Measurements from ENCODE around the gene API5.
"Not testable (repeated sequence)": the region's sequence is repeated elsewhere in the genome, so short reads cannot be mapped to it uniquely, and the experiment has no call there.

Gene API5

DNA sequence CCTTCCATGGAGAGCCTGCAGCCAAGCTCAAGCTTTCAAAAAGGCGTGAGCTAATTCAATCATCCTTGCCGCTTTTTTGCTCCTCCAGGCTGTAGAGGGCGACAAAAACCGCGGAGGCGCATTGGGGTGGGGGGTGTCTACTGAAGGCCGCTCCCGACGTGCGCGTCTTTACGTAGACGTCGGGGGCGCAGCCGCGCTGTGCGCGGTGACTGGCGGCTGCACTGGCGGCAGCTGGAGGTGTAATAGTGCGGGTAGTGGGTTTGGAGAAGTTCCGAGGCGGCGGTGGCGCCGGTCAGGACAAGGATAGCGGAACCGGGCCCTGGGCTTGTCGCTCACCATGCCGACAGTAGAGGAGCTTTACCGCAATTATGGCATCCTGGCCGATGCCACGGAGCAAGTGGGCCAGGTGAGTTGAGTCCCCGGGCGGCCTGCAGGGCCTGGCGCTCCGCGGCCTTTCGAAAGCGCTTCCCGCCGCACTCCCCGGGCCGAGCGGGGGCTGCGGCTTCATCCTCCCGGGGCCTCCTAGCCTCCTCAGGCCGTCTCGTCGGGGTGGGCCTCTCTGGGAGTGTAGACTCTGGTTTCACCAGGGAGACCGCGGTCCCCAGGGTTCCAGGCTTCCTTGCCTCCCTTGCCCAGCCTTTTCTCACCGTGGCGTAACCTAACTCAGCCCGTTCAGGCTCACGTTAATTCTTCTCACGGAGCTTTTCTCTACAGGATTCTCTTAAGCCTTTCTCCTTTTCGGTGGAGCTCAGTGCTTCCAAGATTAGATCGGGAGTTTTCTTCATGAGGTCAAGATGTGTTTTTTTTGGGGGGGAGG is at the start of gene API5:
TSS of gene API5 (plus strand) at position 206 of the 817 bp plus-strand sequence. CDS start at position 338, 132 bp downstream.
- peak; percentile 86 for DNase-seq

DNA sequence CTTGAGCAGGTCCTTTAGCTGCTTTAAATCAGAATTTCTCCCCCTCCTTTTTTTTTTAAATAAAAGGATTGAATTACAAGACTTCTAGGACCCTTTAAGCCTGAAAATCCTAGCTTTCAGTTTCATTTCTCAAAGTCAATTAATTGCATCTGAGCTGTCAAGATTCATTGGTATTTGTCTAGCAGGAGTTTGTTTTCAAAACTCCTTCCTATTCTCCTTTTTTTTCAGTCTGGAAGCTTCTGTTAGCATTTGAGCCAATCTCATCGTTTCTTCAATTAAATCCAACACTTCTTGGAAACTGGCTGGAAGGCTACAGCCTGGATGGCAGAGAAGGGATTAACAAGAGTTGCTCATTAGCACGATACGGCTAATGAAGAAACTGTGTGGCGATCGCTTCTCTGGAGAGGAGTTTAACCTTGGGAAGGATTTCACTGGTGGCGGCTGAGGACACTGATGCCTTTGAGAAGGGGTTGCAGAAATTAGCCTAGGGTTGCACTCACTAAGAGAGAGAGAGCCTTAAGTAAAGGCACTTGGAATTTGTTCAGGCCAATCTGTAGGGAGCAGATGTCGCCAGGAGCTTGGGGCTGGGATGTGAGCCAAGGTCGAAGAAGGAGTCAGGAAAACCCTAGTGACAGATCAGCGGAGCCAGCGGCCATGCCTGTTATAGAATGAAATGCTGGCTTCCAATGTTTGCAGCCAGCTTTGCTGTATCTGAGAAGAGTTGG is 43.8 kb upstream of the API5 start:
- no peak for DNase-seq

GRCh38 chr11:43268786-43269185 is 43.0 kb upstream of the API5 start:
- DNase-seq, result no peak

DNA sequence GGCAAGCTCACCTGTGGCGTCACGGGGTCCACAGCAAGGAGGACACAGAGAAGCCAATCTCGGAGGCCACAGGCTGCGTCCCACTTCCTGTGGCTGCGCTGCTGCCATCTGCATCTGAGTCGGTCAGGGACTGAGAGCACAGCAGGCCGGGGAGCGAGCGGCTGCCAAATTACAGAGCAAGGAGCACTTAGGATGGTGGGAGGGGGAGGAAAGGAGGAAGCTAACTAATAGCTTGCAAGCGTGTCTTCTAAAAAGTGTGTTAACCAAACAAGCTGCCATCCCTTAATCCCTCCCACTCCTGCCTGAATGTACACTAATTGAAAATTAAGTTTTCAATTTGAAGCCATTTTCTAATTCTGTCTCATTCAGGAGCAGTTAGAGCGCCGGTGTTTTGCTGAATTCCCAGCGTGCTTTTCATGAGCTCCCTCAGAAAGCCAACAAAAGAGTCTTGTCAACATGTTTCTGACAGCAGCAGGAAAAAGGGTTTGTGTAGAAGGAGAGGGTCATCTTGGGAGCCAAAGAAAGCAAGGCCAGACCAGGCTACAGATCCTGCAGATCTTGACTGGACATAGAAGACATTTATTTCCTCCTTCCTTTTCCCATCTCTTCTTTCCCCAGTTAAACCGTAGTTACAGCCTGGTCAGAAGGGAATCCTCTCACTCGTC is 42.4 kb upstream of the API5 start:
- DNase-seq, result no peak

DNA sequence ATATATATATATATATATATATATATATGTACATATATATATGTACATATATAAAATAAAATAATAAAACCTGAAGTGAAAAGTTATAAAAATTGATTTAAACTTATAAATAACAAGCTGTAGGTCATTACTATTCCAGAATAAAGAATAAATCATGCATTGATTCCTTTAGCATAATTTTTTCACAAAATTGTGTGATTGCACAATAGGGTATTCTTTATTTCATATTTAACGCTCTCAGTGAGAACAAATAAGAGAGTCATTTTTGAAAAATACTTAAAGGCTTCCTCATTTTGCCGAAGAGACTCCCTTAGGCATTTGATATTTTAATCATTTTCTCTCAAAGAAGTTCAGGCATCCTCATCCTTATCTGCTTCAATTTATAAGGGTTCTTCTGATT is 41.3 kb upstream of the API5 start:
- DNase-seq, result no peak

DNA sequence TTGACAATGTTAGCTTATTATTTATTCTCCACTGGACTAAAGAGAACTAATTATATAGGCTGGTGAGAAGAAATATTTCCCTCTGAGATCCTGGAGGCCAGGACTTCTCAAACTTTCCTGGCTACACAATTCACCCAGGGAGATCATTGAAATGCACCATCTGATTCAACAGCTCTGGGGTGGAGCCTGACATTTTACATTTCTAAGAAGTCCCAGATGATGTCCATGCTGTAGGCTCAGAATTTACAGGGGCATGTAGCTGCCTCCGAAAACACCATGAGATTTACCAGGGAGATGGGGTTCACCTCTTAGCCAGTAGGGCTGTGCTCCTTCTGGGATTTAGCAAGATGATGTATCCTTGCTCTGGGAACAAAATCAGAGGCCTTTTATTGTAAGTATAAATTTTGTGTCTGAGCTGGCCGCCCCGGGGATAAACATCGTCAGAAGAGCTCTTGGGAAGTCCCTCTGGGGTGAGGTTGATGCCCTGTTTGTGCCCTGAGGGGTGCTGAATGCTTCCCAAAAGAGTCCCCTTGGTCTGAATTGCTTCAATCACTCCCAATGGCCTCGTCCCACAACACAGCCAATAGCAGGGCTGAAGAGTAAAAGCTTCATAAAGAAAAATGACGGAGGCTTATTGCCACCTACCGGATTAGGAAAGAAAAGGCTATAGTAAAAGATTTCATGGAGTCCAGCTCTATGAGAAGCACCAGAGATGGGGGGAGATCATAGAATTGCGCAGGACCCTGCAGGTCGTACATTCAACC is 33.4 kb upstream of the API5 start:
- no peak for DNase-seq

DNA sequence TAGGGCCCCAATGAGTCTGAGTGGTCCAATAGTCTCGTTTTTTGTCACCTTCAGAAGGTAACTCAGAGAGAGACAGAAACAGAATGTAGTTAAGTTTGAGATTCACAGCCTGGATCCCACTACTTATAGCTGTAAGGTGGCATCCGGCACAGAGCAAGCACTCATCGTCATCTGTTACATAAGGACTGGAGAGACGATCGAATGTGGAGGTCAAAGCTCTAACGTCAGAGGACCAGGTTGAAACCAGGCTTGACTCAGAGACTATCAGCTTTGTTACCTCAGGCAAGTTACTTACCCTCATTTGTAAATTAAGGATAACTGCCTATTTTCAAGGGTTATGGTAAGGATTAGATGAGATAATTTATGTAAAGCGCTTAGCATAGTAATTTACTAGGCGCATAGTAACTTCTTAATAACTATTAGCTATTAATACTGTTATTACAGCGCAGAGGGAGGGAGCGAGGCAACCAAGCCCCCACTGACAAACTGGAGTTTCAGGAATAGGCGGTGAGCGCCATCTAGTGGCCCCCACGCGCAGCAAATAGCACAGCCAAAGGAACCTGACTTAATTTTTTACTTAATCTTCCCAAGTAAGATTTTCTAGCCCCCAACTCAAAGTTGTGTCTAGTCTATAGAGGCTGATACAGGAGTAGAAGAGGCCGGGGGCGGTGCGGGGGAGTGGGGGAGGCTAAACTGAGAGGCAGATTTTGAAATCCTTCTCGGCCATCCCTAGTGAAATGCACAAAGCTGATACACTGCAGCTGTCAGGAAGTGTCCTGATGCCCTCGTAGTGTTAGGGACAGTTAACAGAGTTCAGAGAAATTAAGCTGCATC is 29.0 kb upstream of the API5 start:
- DNase-seq, result peak; percentile 46

- no peak for DNase-seq
These were observed 26.0 kb upstream of the API5 start for GRCh38 chr11:43285826-43286225.

GRCh38 chr11:43289368-43289767 is 22.4 kb upstream of the API5 start:
- DNase-seq, result no peak

GRCh38 chr11:43298397-43298796 is 13.4 kb upstream of the API5 start:
- no peak for DNase-seq

DNA sequence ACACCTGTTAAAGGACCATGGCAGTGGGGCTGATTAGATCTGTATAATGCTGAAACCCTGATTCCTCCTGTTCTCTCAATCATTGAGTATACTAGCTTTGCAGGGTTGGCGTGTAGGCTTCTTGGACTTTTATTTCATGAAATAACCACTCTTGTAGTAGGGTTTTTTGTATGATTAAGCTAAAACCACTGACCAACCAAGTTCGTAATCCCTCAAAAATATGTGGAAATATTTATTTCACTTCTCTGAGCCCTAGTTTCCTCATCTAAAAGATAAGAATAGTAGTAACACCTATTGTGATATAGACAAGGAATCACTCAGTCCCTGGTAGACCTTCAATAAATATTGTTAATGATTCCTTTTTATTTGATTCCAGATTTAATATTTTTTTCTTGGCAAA is 4.2 kb downstream of the API5 start:
- DNase-seq, result no peak

- DNase-seq, result no peak
These were observed 4.7 kb downstream of the API5 start for GRCh38 chr11:43316451-43316850.

DNA sequence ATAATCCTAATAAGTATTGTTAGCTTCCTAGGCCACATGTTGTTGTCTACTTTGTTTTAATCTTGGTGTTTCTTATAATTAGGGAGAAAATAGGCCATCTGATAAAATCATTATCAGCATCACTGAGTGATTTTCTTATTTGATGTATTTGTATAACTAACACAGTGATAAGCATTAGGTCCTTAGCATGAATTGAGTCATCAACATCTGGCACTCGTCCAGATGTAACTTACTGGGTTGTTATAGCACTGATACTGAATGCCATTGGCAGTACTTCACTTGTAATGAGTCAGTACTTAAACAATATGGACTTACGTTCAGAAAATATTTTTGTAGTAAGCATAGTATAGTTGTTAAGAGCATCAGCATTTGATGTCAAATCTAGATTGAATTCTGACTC is 16.2 kb downstream of the API5 start:
- DNase-seq, result no peak

DNA sequence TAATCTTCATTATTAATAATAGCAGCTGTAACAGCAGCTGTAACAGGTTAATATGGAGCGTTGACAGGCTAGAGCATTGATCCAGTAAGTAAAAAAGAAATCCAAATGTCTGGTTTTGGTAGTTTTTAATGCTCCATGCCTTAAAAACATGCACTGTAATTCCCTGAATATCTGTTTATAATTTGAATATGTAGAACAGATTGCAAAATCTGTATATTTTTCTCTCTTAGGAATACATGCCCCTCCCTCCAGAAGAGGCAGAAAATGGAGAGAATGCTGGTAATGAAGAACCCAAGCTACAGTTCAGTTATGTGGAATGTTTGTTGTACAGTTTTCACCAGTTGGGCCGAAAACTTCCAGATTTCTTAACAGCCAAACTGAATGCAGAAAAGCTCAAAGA is 16.7 kb downstream of the API5 start:
- no peak for DNase-seq

DNA sequence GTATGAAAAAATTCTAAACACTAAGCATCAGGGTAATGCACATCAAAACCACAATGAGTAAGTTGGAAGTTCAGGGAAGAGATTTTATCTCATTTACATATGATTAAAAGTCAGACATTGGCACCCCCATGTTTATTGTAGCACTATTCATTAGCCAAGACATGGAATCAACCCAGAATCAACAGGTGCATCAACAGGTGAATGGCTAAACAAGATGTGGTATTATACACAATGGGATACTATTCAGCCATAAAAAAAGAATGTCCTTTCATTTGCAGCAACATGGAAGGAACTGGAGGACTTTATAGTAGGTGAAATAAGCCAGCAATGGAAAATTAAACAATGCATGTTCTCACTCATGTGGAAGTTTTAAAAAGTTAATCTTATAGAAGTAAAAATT is 29.4 kb downstream of the API5 start:
- DNase-seq, result no peak

DNA sequence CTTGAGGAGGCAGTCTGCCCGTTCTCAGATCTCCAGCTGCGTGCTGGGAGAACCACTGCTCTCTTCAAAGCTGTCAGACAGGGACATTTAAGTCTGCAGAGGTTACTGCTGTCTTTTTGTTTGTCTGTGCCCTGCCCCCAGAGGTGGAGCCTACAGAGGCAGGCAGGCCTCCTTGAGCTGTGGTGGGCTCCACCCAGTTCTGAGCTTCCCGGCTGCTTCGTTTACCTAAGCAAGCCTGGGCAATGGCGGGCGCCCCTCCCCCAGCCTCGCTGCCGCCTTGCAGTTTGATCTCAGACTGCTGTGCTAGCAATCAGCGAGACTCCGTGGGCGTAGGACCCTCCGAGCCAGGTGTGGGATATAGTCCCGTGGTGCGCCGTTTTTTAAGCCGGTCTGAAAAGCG is 39.6 kb downstream of the API5 start:
- DNase-seq, result not testable (repeated sequence)

DNA sequence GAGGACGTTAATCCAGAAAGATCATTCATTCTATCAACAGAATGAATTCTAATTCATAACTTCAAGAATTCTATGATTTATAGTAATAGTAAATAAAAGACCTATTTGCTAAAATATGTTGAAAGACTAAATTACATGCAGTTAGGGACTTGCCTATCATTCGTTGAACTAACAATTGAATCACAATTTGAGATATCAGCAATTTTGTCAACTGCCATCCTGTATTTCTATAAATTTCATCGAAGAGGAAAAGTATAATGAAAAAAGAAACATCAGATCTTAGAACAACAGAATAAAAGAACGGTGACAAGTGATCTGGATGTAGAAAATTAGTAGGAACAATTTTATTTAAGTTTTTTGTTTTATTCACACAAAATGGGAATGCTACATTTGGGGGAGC is 42.5 kb downstream of the API5 start:
- DNase-seq, result no peak

DNA sequence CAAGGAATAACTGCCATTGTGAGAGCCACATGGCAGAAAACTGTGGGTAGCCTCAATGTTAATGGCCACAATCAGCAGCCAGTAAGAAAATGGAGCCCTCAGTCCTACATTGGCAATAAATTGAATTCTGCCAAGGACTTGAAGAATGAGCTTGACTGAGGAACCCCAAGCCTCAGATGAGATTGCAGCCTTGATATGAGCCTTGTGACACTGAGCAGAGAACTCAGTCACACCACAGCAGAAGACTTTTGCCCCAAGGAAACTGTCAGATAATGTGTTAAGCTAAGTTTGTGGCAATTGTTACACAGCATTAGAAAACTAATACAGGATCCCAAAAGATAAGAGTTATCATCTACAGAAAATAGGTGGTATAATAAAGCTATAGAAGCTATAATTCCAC is 44.5 kb downstream of the API5 start:
- no peak for DNase-seq

GRCh38 chr11:43358279-43358800 is 46.5 kb downstream of the API5 start:
- DNase-seq, result no peak

- peak; percentile 91 for DNase-seq
These were observed 47.1 kb downstream of the API5 start, which contains the start of gene TTC17 for GRCh38 chr11:43358801-43359421. Gene TTC17, plus strand, starts transcription at chr11:43358920. Its CDS starts 35 bp downstream, at chr11:43358955.

- peak; percentile 25 for DNase-seq
These were observed 47.6 kb downstream of the API5 start for GRCh38 chr11:43359422-43359818.

All from stimulated activated CD4-positive, alpha-beta T cell treated with anti-CD3 and anti-CD28 coated beads, Interleukin-12 subunit alpha, Interleukin-12 subunit beta, amount 100 ng/mL, for 4 hours (primary cell).